KMS-11 (cell line): ENCODE data around the gene CTXND1.

Experiments
- H2AFZ ChIP-seq: fragments of 200-600 bp; sonication (generic); 2 replicates; pipeline ENCODE4 v1.6.1; 2016; ENCODE audit warnings: antibody characterized with exemption, mixed run types, low read depth
- H3K27ac ChIP-seq: fragments of 200-600 bp; sonication (generic); 2 replicates; pipeline ENCODE4 v1.6.1; 2016; ENCODE audit warnings: mild to moderate bottlenecking, mixed run types
- H3K27me3 ChIP-seq: fragments of 200-600 bp; sonication (generic); 2 replicates; pipeline ENCODE4 v1.6.1; 2017; ENCODE audit warnings: mild to moderate bottlenecking, low read depth, mixed run types, moderate library complexity; ENCODE audit not compliant: insufficient read depth
- H3K36me3 ChIP-seq: fragments of 200-600 bp; sonication (generic); 2 replicates; pipeline ENCODE4 v1.6.1; 2017; ENCODE audit warnings: mild to moderate bottlenecking, mixed run types; ENCODE audit not compliant: insufficient read depth
- H3K4me1 ChIP-seq: fragments of 200-600 bp; sonication (generic); 2 replicates; pipeline ENCODE4 v1.6.1; 2016; ENCODE audit warnings: mild to moderate bottlenecking, low read depth, mixed run types; ENCODE audit not compliant: poor library complexity, severe bottlenecking
- H3K4me2 ChIP-seq: fragments of 200-600 bp; sonication (generic); 2 replicates; pipeline ENCODE4 v1.7.0; 2016; ENCODE audit warnings: mild to moderate bottlenecking, mixed run types
- H3K4me3 ChIP-seq: fragments of 200-600 bp; sonication (generic); IDR thresholded peaks from 2 replicates; pipeline ENCODE4 v1.6.1; 2017; ENCODE audit warnings: low read depth, low read length, mixed read lengths; ENCODE audit not compliant: insufficient read depth
- H3K79me2 ChIP-seq: fragments of 200-600 bp; sonication (generic); 2 replicates; pipeline ENCODE4 v1.6.1; 2016; ENCODE audit warnings: low read depth, mixed run types; ENCODE audit not compliant: insufficient read depth
- H3K9ac ChIP-seq: fragments of 200-600 bp; sonication (generic); 2 replicates; pipeline ENCODE4 v1.6.1; 2016; ENCODE audit warnings: mild to moderate bottlenecking, mixed run types
- H4K20me1 ChIP-seq: fragments of 200-600 bp; sonication (generic); 2 replicates; pipeline ENCODE4 v1.6.1; 2016; ENCODE audit warnings: mild to moderate bottlenecking, mixed run types; ENCODE audit not compliant: insufficient read depth
- CTCF ChIP-seq: fragments of 200-600 bp; sonication (generic); conservative IDR thresholded peaks from 2 replicates; pipeline ENCODE4 v1.6.1; 2017; ENCODE audit warnings: low read depth, mild to moderate bottlenecking, antibody characterized with exemption, low read length, moderate library complexity, mixed read lengths

The CTXND1 gene

GRCh38 chr15:80216141-80216540 is 35.9 kb downstream of the CTXND1 start:
- H3K36me3 ChIP-seq = no peaks in the 10 kb centered on the region
- H3K79me2 ChIP-seq = no peaks in the 10 kb centered on the region
- no peaks in the 10 kb centered on the region for H4K20me1 ChIP-seq
- TF ChIP-seq CTCF = no peak
- H3K4me2 ChIP-seq = no peak overlapping the region
- no peak overlapping the region for H2AFZ ChIP-seq
- H3K9ac ChIP-seq = no peak overlapping the region
- H3K27ac ChIP-seq = no peak overlapping the region
- no peak overlapping the region for H3K4me3 ChIP-seq
- no peaks in the 10 kb centered on the region for H3K4me1 ChIP-seq
- H3K27me3 ChIP-seq = no peaks in the 10 kb centered on the region

GRCh38 chr15:80214910-80215309 is 37.1 kb downstream of the CTXND1 start:
- Histone ChIP-seq H2AFZ (no peak overlapping the region), H4K20me1 (no peaks in the 10 kb centered on the region), H3K4me2 (no peak overlapping the region), H3K27me3 (no peaks in the 10 kb centered on the region), H3K79me2 (no peaks in the 10 kb centered on the region), H3K4me3 (no peak overlapping the region), H3K9ac (no peak overlapping the region), H3K27ac (no peak overlapping the region), H3K4me1 (no peaks in the 10 kb centered on the region), H3K36me3 (no peaks in the 10 kb centered on the region)
- no peak for TF ChIP-seq CTCF

- Histone ChIP-seq H3K4me1 (no peaks in the 10 kb centered on the region), H3K4me2 (no peak overlapping the region), H3K27me3 (no peaks in the 10 kb centered on the region), H3K9ac (no peak overlapping the region), H3K79me2 (no peaks in the 10 kb centered on the region), H3K27ac (no peak overlapping the region), H4K20me1 (no peaks in the 10 kb centered on the region), H2AFZ (no peak overlapping the region), H3K4me3 (no peak overlapping the region), H3K36me3 (no peaks in the 10 kb centered on the region)
- TF ChIP-seq CTCF = no peak
These were observed 40.0 kb downstream of the CTXND1 start for GRCh38 chr15:80211976-80212375.

GRCh38 chr15:80210611-80211573 is 41.1 kb downstream of the CTXND1 start:
- TF ChIP-seq CTCF = no peak
- no peaks in the 10 kb centered on the region for H3K27me3 ChIP-seq
- no peaks in the 10 kb centered on the region for H4K20me1 ChIP-seq
- no peak overlapping the region for H2AFZ ChIP-seq
- no peak overlapping the region for H3K4me3 ChIP-seq
- no peak overlapping the region for H3K4me2 ChIP-seq
- H3K9ac ChIP-seq = no peak overlapping the region
- no peaks in the 10 kb centered on the region for H3K4me1 ChIP-seq
- no peaks in the 10 kb centered on the region for H3K36me3 ChIP-seq
- H3K27ac ChIP-seq = no peak overlapping the region
- no peaks in the 10 kb centered on the region for H3K79me2 ChIP-seq
